Gastroesophageal sphincter (tissue), 3 donors: ENCODE data around the gene FMOD.

ENCODE experiments used
- POLR2AphosphoS5 ChIP-seq: sonication (generic); formaldehyde crosslinking; IDR thresholded peaks from one replicate; pipeline ENCODE4 v1.6.1; 2017; ENCODE audit warnings: antibody characterized with exemption
- TF ChIP-seq, protein P1 (sequence below), 4 experiments: fragments of 200-600 bp in 2 of 4; fragments of 450-650 bp in 2 of 4; sonication (generic) in 1 of 4; IDR thresholded peaks; one replicate each; pipeline ENCODE4 v1.5.1; 2017 to 2019; ENCODE audit warnings: antibody characterized with exemption in 4 of 4, mild to moderate bottlenecking in 2 of 4, moderate library complexity in 2 of 4

DNA sequence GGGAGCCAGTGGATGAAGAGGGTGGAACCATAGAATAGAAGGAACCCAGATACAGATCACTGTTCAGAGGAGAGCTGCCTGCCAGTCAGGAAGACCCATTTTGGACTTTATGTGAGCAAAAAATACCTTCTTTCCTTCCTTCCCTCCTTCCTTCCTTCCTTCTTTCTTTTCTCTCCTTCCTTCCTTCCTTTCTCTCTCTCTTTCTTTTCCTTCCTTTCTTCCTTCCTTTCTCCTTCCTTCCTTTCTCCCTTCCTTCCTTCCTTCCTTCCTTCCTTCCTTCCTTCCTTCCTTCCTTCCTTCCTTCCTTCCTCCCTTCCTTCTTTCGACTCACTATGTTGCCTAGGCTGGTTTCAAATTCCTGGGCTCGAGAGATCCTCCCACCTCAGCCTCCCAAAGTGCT lies 22.1 kb upstream of the FMOD start:
- TF ChIP-seq, protein P1, sequence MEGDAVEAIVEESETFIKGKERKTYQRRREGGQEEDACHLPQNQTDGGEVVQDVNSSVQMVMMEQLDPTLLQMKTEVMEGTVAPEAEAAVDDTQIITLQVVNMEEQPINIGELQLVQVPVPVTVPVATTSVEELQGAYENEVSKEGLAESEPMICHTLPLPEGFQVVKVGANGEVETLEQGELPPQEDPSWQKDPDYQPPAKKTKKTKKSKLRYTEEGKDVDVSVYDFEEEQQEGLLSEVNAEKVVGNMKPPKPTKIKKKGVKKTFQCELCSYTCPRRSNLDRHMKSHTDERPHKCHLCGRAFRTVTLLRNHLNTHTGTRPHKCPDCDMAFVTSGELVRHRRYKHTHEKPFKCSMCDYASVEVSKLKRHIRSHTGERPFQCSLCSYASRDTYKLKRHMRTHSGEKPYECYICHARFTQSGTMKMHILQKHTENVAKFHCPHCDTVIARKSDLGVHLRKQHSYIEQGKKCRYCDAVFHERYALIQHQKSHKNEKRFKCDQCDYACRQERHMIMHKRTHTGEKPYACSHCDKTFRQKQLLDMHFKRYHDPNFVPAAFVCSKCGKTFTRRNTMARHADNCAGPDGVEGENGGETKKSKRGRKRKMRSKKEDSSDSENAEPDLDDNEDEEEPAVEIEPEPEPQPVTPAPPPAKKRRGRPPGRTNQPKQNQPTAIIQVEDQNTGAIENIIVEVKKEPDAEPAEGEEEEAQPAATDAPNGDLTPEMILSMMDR (IDR thresholded peaks at IDR 0.05): no peak
- no peak for TF ChIP-seq POLR2AphosphoS5
